ENCODE results near the gene HDAC9.

Gene HDAC9

DNA sequence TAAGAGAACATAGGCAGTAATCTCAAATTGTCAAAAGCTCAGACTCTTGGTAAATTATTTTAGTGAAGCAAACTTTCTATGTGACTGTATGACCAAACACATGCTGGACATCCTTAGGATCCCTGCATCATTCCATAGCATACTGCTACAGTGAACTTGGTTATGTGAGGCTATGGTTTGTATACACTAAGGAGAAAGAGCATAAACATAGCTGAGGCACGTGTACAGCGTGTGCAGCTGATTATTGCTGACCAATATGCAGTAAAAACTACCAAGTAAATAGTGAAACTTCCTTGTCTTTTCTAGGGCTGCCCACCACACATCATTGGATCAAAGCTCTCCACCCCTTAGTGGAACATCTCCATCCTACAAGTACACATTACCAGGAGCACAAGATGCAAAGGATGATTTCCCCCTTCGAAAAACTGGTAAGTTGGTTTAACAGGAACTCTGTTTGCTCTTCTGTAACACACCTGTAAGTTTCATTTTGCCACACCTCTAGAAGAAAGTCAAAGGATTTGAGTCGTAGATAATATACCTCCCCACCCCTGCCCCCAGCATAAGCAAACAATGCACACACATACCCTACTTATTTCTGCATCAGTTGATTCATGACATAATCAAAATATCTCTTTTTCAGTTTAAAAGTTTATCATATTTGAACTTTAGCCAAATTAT is 98.2 kb downstream of the HDAC9 start:
- no peaks in the 10 kb centered on the region for H3K27me3 ChIP-seq (ENCODE audit: low read length)
- no peak overlapping the region for H3K9ac ChIP-seq (ENCODE audit: low read length)
- peaks cover 4% of the 10 kb centered on the region; the same call in 1 of the 2 replicates for H4K20me1 ChIP-seq (ENCODE audit: low read depth, low read length)
- no peaks in the 10 kb centered on the region for H3K79me2 ChIP-seq (ENCODE audit: insufficient read depth, low read length)
- no peak overlapping the region for H3K4me3 ChIP-seq (ENCODE audit: insufficient read depth, low read length, poor library complexity, severe bottlenecking)
- H3K36me3 ChIP-seq (ENCODE audit: low read length) = no peaks in the 10 kb centered on the region
- no peak for TF ChIP-seq EZH2phosphoT487 (conservative IDR thresholded peaks at IDR 0.05; ENCODE audit: low read length)
- TF ChIP-seq, protein P1, sequence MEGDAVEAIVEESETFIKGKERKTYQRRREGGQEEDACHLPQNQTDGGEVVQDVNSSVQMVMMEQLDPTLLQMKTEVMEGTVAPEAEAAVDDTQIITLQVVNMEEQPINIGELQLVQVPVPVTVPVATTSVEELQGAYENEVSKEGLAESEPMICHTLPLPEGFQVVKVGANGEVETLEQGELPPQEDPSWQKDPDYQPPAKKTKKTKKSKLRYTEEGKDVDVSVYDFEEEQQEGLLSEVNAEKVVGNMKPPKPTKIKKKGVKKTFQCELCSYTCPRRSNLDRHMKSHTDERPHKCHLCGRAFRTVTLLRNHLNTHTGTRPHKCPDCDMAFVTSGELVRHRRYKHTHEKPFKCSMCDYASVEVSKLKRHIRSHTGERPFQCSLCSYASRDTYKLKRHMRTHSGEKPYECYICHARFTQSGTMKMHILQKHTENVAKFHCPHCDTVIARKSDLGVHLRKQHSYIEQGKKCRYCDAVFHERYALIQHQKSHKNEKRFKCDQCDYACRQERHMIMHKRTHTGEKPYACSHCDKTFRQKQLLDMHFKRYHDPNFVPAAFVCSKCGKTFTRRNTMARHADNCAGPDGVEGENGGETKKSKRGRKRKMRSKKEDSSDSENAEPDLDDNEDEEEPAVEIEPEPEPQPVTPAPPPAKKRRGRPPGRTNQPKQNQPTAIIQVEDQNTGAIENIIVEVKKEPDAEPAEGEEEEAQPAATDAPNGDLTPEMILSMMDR (IDR thresholded peaks at IDR 0.05; ENCODE audit: insufficient read depth, low read length, poor library complexity, severe bottlenecking) = no peak
- H3K4me2 ChIP-seq (ENCODE audit: low read depth, low read length, poor library complexity, severe bottlenecking) = no peak overlapping the region
- no peak overlapping the region for H3K27ac ChIP-seq (ENCODE audit: low read depth, low read length)
- no peaks in the 10 kb centered on the region for H3K9me2 ChIP-seq (replicated peaks; ENCODE audit: insufficient read depth, low read length)
- no peak overlapping the region for H2AFZ ChIP-seq (ENCODE audit: low read depth, low read length, severe bottlenecking)
- no peaks in the 10 kb centered on the region for H3F3A ChIP-seq (ENCODE audit: insufficient read depth)
- H3K9me3 ChIP-seq (ENCODE audit: insufficient read depth, low read length) = no peaks in the 10 kb centered on the region

DNA sequence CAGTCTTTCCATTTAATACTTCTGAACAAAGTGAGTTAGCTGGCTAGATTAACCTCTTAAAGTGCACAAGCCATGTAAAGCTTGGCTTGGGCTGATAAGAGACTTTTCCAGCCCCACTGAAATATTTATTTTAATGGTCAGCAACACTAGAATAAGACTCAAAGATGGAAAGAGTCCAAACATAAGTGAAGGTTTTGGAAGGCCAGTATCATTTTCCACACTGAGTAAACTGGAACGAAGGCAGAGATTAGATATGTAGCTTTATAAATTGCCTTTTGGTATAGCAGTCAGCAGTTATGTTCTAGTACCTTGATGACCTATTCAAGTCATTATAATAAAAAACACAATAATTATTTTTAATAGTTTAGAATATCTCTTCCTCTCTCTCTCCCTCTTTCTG is 102.2 kb downstream of the HDAC9 start:
- no peak overlapping the region for H3K4me3 ChIP-seq (ENCODE audit: insufficient read depth, low read length, poor library complexity, severe bottlenecking)
- H3F3A ChIP-seq (ENCODE audit: insufficient read depth) = no peaks in the 10 kb centered on the region
- H3K79me2 ChIP-seq (ENCODE audit: insufficient read depth, low read length) = no peaks in the 10 kb centered on the region
- no peak for TF ChIP-seq EZH2phosphoT487 (conservative IDR thresholded peaks at IDR 0.05; ENCODE audit: low read length)
- TF ChIP-seq, protein P1 (IDR thresholded peaks at IDR 0.05; ENCODE audit: insufficient read depth, low read length, poor library complexity, severe bottlenecking) = no peak
- H3K27ac ChIP-seq (ENCODE audit: low read depth, low read length) = no peak overlapping the region
- no peak overlapping the region for H3K9ac ChIP-seq (ENCODE audit: low read length)
- H3K4me2 ChIP-seq (ENCODE audit: low read depth, low read length, poor library complexity, severe bottlenecking) = no peak overlapping the region
- peaks cover 1% of the 10 kb centered on the region; the same call in 1 of the 2 replicates for H4K20me1 ChIP-seq (ENCODE audit: low read depth, low read length)
- H2AFZ ChIP-seq (ENCODE audit: low read depth, low read length, severe bottlenecking) = no peak overlapping the region
- no peaks in the 10 kb centered on the region for H3K9me3 ChIP-seq (ENCODE audit: insufficient read depth, low read length)
- H3K9me2 ChIP-seq (replicated peaks; ENCODE audit: insufficient read depth, low read length) = no peaks in the 10 kb centered on the region
- H3K36me3 ChIP-seq (ENCODE audit: low read length) = no peaks in the 10 kb centered on the region
- H3K27me3 ChIP-seq (ENCODE audit: low read length) = no peaks in the 10 kb centered on the region

DNA sequence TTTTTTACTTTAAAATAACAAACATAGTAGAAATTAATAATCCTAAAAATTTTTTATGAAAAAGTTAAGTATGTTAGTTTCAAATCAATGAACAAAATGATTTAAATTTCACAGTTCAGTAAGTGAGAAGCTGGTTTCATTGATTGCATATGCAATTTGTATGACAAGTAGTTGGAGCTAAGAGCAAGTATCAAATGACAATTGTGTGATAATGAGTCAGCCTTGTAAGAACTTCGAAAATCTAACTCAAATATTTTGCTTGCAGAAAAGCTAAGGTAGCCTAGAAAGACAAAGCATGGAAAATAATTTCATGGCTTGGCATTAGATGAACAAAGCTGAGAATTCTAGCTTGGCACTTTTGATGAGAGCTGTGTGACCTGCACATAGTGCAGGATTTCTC is 111.5 kb downstream of the HDAC9 start:
- H2AFZ ChIP-seq (ENCODE audit: low read depth, low read length, severe bottlenecking) = no peak overlapping the region
- H3K9me2 ChIP-seq (replicated peaks; ENCODE audit: insufficient read depth, low read length) = no peaks in the 10 kb centered on the region
- H3K4me2 ChIP-seq (ENCODE audit: low read depth, low read length, poor library complexity, severe bottlenecking) = no peak overlapping the region
- H3K27ac ChIP-seq (ENCODE audit: low read depth, low read length) = no peak overlapping the region
- no peaks in the 10 kb centered on the region for H3F3A ChIP-seq (ENCODE audit: insufficient read depth)
- H3K79me2 ChIP-seq (ENCODE audit: insufficient read depth, low read length) = no peaks in the 10 kb centered on the region
- no peaks in the 10 kb centered on the region for H3K36me3 ChIP-seq (ENCODE audit: low read length)
- peaks cover 3% of the 10 kb centered on the region; the same call in 1 of the 2 replicates for H3K9me3 ChIP-seq (ENCODE audit: insufficient read depth, low read length)
- H3K27me3 ChIP-seq (ENCODE audit: low read length) = no peaks in the 10 kb centered on the region
- no peaks in the 10 kb centered on the region for H4K20me1 ChIP-seq (ENCODE audit: low read depth, low read length)
- H3K4me3 ChIP-seq (ENCODE audit: insufficient read depth, low read length, poor library complexity, severe bottlenecking) = no peak overlapping the region
- H3K9ac ChIP-seq (ENCODE audit: low read length) = no peak overlapping the region
- TF ChIP-seq, protein P1 (IDR thresholded peaks at IDR 0.05; ENCODE audit: insufficient read depth, low read length, poor library complexity, severe bottlenecking) = no peak
- no peak for TF ChIP-seq EZH2phosphoT487 (conservative IDR thresholded peaks at IDR 0.05; ENCODE audit: low read length)
